ENCODE results near the gene KDSR. TPM values are rescaled to one million over a fixed set of nuclear protein-coding genes. Genes with fewer than 3 reads are reported as not detected.
A peak's percentile ranks its signal among the peaks of the same experiment; 100 is the strongest.

The KDSR gene
- total RNA-seq, 2 experiments from 2014 or later: 72.8 to 77.2 TPM

GRCh38 chr18:63312737-63313395 is 54.1 kb downstream of the KDSR start:
- DNase-seq: no peak
- H3K9me3 Mint-ChIP-seq: no peaks in the 10 kb centered on the region

GRCh38 chr18:63312019-63312409 is 55.0 kb downstream of the KDSR start:
- no peak for DNase-seq
- Mint-ChIP-seq H3K36me3 (peaks cover 53% of the 10 kb centered on the region), H3K9me3 (no peaks in the 10 kb centered on the region), H3K4me1 (ENCODE audit: low read depth) (peaks cover 81% of the 10 kb centered on the region), H3K27me3 (no peaks in the 10 kb centered on the region), H3K27ac (peak overlapping the region; percentile 15), H3K4me3 (no peak overlapping the region)
- POLR2A ChIA-PET: interaction anchor here (1.2 to 2.1 kb wide), 2 partner anchors 14 to 150 kb away, joined by 3 to 8 read pairs; no protein-coding TSS in a partner anchor
- intact Hi-C loops (cut with micrococcal nuclease): no loop called here
- CTCF ChIA-PET: interaction anchor here (1.0 to 1.7 kb wide), 5 partner anchors 12 to 296 kb away, joined by 3 to 10 read pairs (median 5); no protein-coding TSS in a partner anchor

More at GRCh38 chr18:63312737-63313395, 54.1 kb downstream of the KDSR start:
- H3K27ac Mint-ChIP-seq: peak overlapping the region; percentile 71
- CTCF ChIA-PET: interaction anchor here (0.7 to 1.3 kb wide), 3 partner anchors 27 to 129 kb away, joined by 3 to 4 read pairs (median 3); no protein-coding TSS in a partner anchor
- peaks cover 57% of the 10 kb centered on the region for H3K36me3 Mint-ChIP-seq
- POLR2A ChIA-PET: interaction anchor here (2.1 kb wide), 1 partner anchor 151 kb away, joined by 8 read pairs; no protein-coding TSS in a partner anchor
- intact Hi-C loops (cut with micrococcal nuclease): no loop called here
- peaks cover 73% of the 10 kb centered on the region for H3K4me1 Mint-ChIP-seq (ENCODE audit: low read depth)
- no peaks in the 10 kb centered on the region for H3K27me3 Mint-ChIP-seq
- peak overlapping the region; percentile 59 for H3K4me3 Mint-ChIP-seq

GRCh38 chr18:63311118-63312018 is 55.6 kb downstream of the KDSR start:
- ChIA-PET POLR2A (interaction anchor here (1.2 to 2.1 kb wide), 2 partner anchors 13 to 150 kb away, joined by 3 to 8 read pairs; no protein-coding TSS in a partner anchor), CTCF (interaction anchor here (1.0 to 1.7 kb wide), 5 partner anchors 12 to 295 kb away, joined by 3 to 10 read pairs (median 5); no protein-coding TSS in a partner anchor)
- peak overlapping the region; percentile 14 for H3K27ac Mint-ChIP-seq
- no peak overlapping the region for H3K4me3 Mint-ChIP-seq
- H3K9me3 Mint-ChIP-seq: no peaks in the 10 kb centered on the region
- no peak for DNase-seq
- H3K36me3 Mint-ChIP-seq: peaks cover 47% of the 10 kb centered on the region
- peaks cover 85% of the 10 kb centered on the region for H3K4me1 Mint-ChIP-seq (ENCODE audit: low read depth)
- no peaks in the 10 kb centered on the region for H3K27me3 Mint-ChIP-seq
- intact Hi-C loops (cut with micrococcal nuclease): no loop called here

GRCh38 chr18:63309422-63309821 is 57.6 kb downstream of the KDSR start:
- H3K27ac Mint-ChIP-seq: peak overlapping the region; percentile 43
- intact Hi-C loops (cut with micrococcal nuclease): no loop called here
- H3K36me3 Mint-ChIP-seq: peaks cover 35% of the 10 kb centered on the region

GRCh38 chr18:63307551-63308200 is 59.3 kb downstream of the KDSR start:
- POLR2A ChIA-PET: interaction anchor here (2.0 kb wide), 1 partner anchor 10 kb away, joined by 7 read pairs; no protein-coding TSS in a partner anchor
- Mint-ChIP-seq H3K9me3 (no peaks in the 10 kb centered on the region), H3K27me3 (no peaks in the 10 kb centered on the region), H3K4me3 (no peak overlapping the region), H3K27ac (peak overlapping the region; percentile 46), H3K4me1 (ENCODE audit: low read depth) (peaks cover 87% of the 10 kb centered on the region), H3K36me3 (peaks cover 26% of the 10 kb centered on the region)
- DNase-seq: no peak
- intact Hi-C loops (cut with micrococcal nuclease): no loop called here
- CTCF ChIA-PET: interaction anchor here (5.5 kb wide), 1 partner anchor 10 kb away, joined by 32 read pairs; no protein-coding TSS in a partner anchor

More at GRCh38 chr18:63309422-63309821, 57.6 kb downstream of the KDSR start:
- no peaks in the 10 kb centered on the region for H3K27me3 Mint-ChIP-seq
- H3K4me1 Mint-ChIP-seq (ENCODE audit: low read depth): peaks cover 88% of the 10 kb centered on the region
- H3K9me3 Mint-ChIP-seq: no peaks in the 10 kb centered on the region
- peak; percentile 61 for DNase-seq
- peak overlapping the region; percentile 22 for H3K4me3 Mint-ChIP-seq
- ChIA-PET POLR2A (no interaction called here), CTCF (interaction anchor here (5.5 kb wide), 1 partner anchor 8 kb away, joined by 32 read pairs; no protein-coding TSS in a partner anchor)

- Mint-ChIP-seq H3K4me1 (ENCODE audit: low read depth) (peaks cover 87% of the 10 kb centered on the region), H3K27ac (peak overlapping the region; percentile 5), H3K27me3 (no peaks in the 10 kb centered on the region), H3K36me3 (peaks cover 23% of the 10 kb centered on the region), H3K9me3 (no peaks in the 10 kb centered on the region), H3K4me3 (no peak overlapping the region)
- CTCF ChIA-PET: interaction anchor here (5.5 kb wide), 1 partner anchor 11 kb away, joined by 32 read pairs; no protein-coding TSS in a partner anchor
- intact Hi-C loops (cut with micrococcal nuclease): no loop called here
- POLR2A ChIA-PET: interaction anchor here (2.0 kb wide), 1 partner anchor 10 kb away, joined by 7 read pairs; no protein-coding TSS in a partner anchor
- DNase-seq: no peak
Measured at GRCh38 chr18:63306819-63307550, 60.0 kb downstream of the KDSR start.

- Mint-ChIP-seq H3K36me3 (peaks cover 24% of the 10 kb centered on the region), H3K27ac (peak overlapping the region; percentile 5), H3K27me3 (no peaks in the 10 kb centered on the region), H3K4me1 (ENCODE audit: low read depth) (peaks cover 86% of the 10 kb centered on the region), H3K4me3 (no peak overlapping the region), H3K9me3 (no peaks in the 10 kb centered on the region)
- intact Hi-C loops (cut with micrococcal nuclease): no loop called here
- ChIA-PET CTCF (interaction anchor here (5.5 kb wide), 1 partner anchor 12 kb away, joined by 32 read pairs; no protein-coding TSS in a partner anchor), POLR2A (no interaction called here)
- DNase-seq: no peak
Measured at GRCh38 chr18:63306249-63306648, 60.8 kb downstream of the KDSR start.

GRCh38 chr18:63303547-63303946 is 63.5 kb downstream of the KDSR start:
- Mint-ChIP-seq H3K27me3 (no peaks in the 10 kb centered on the region), H3K4me3 (no peak overlapping the region), H3K9me3 (no peaks in the 10 kb centered on the region), H3K36me3 (peaks cover 40% of the 10 kb centered on the region), H3K4me1 (ENCODE audit: low read depth) (peaks cover 92% of the 10 kb centered on the region), H3K27ac (peak overlapping the region; percentile 87)
- POLR2A ChIA-PET: no interaction called here
- CTCF ChIA-PET: interaction anchor here (0.8 to 6.0 kb wide), 5 partner anchors 15 to 286 kb away, joined by 3 to 54 read pairs (median 4); partner anchors contain the start of gene BCL2
- DNase-seq: no peak
- intact Hi-C loops (cut with micrococcal nuclease): loop anchor here (5.0 kb wide), 1 partner anchor 196 kb away; no protein-coding TSS in a partner anchor

GRCh38 chr18:63302636-63303405 is 64.2 kb downstream of the KDSR start:
- no peaks in the 10 kb centered on the region for H3K9me3 Mint-ChIP-seq

GRCh38 chr18:63302220-63302619 is 64.8 kb downstream of the KDSR start:
- intact Hi-C loops (cut with micrococcal nuclease): loop anchor here (5.0 kb wide), 1 partner anchor 195 kb away; no protein-coding TSS in a partner anchor
- no peak for DNase-seq
- Mint-ChIP-seq H3K4me3 (peak overlapping the region; percentile 45), H3K27ac (peak overlapping the region; percentile 93), H3K27me3 (no peaks in the 10 kb centered on the region), H3K4me1 (ENCODE audit: low read depth) (peaks cover 94% of the 10 kb centered on the region), H3K9me3 (no peaks in the 10 kb centered on the region), H3K36me3 (peaks cover 46% of the 10 kb centered on the region)
- POLR2A ChIA-PET: interaction anchor here (0.8 to 2.2 kb wide), 7 partner anchors 12 to 147 kb away, joined by 3 to 12 read pairs (median 6); no protein-coding TSS in a partner anchor
- CTCF ChIA-PET: interaction anchor here (0.6 to 6.0 kb wide), 7 partner anchors 13 to 625 kb away, joined by 3 to 54 read pairs (median 4); partner anchors contain the start of gene BCL2

More at GRCh38 chr18:63302636-63303405, 64.2 kb downstream of the KDSR start:
- ChIA-PET CTCF (interaction anchor here (0.6 to 6.0 kb wide), 8 partner anchors 12 to 626 kb away, joined by 3 to 54 read pairs (median 4); partner anchors contain the start of gene BCL2), POLR2A (interaction anchor here (0.8 to 2.2 kb wide), 4 partner anchors 12 to 148 kb away, joined by 3 to 12 read pairs (median 7); no protein-coding TSS in a partner anchor)
- Mint-ChIP-seq H3K36me3 (peaks cover 46% of the 10 kb centered on the region), H3K4me1 (ENCODE audit: low read depth) (peaks cover 94% of the 10 kb centered on the region), H3K27me3 (no peaks in the 10 kb centered on the region), H3K4me3 (peak overlapping the region; percentile 18), H3K27ac (peak overlapping the region; percentile 93)
- peak; percentile 29 for DNase-seq
- intact Hi-C loops (cut with micrococcal nuclease): loop anchor here (5.0 kb wide), 1 partner anchor 196 kb away; no protein-coding TSS in a partner anchor

Data from activated CD4-positive, alpha-beta memory T cell treated with anti-CD3 and anti-CD28 coated beads for 36 hours (primary cell).